IMR-90 (cell line): ENCODE measurements around the gene SPAG16. TPM values are rescaled to one million over a fixed set of nuclear protein-coding genes. Genes with fewer than 3 reads are reported as not detected.

Source experiments
- ATAC-seq: fragments of 200-7000 bp; cut with Tn5 transposase; 2 replicates; pipeline ENCODE4 v1.9.1; 2020; ENCODE audit warnings: low read depth, mild to moderate bottlenecking, moderate library complexity
- BruUV-seq: library from RNA; stranded (reverse); fragments of 400-500 nt; replicated peaks from 2 replicates; lab custom pipeline; 2021; lab: Mats Ljungman, UMichigan
- CTCF ChIA-PET: fragments of 300-600 bp; formaldehyde crosslinking; extraction: SDS; loops from one replicate; lab custom pipeline; 2021; ENCODE audit warnings: antibody characterized with exemption; lab: Yijun Ruan, JAX
- POLR2A ChIA-PET: fragments of 300-600 bp; sonication (Branson Sonifier 250); formaldehyde crosslinking; loops from one replicate; lab custom pipeline; 2022; ENCODE audit warnings: antibody characterized with exemption; ENCODE audit not compliant: unreplicated experiment; lab: Charles Lee
- DNase-seq: peaks from one replicate; pipeline ENCODE4 v3.0.0; 2013
- H2AFZ ChIP-seq: replicated peaks from 2 replicates; pipeline ENCODE3; 2013; ENCODE audit warnings: low read length, mild to moderate bottlenecking; ENCODE audit not compliant: poor library complexity
- H2AK5ac ChIP-seq: 2 replicates; pipeline ENCODE4 v1.6.1; 2013; ENCODE audit warnings: low read depth, low read length, inconsistent platforms
- H2AK9ac ChIP-seq: replicated peaks from 2 replicates; pipeline ENCODE3; 2013; ENCODE audit warnings: mild to moderate bottlenecking, low read depth, low read length, moderate library complexity; ENCODE audit not compliant: poor library complexity
- H2BK120ac ChIP-seq: 2 replicates; pipeline ENCODE4 v1.6.1; 2013; ENCODE audit warnings: low read depth, low read length, inconsistent platforms
- H2BK15ac ChIP-seq: 3 replicates; pipeline ENCODE4 v1.6.1; 2013; ENCODE audit warnings: low read depth, low read length, inconsistent platforms
- H2BK20ac ChIP-seq: 2 replicates; pipeline ENCODE4 v1.6.1; 2013; ENCODE audit warnings: low read depth, mild to moderate bottlenecking, inconsistent platforms, low read length, moderate library complexity
- H2BK5ac ChIP-seq: 2 replicates; pipeline ENCODE4 v1.6.1; 2013; ENCODE audit warnings: mild to moderate bottlenecking, low read depth, low read length, inconsistent platforms; ENCODE audit not compliant: poor library complexity, severe bottlenecking
- H3K14ac ChIP-seq: replicated peaks from 2 replicates; pipeline ENCODE4 v1.6.1; 2013; ENCODE audit warnings: low read depth, low read length, inconsistent platforms
- H3K18ac ChIP-seq: 2 replicates; pipeline ENCODE4 v1.6.1; 2013; ENCODE audit warnings: low read depth, low read length, control low read depth
- H3K23ac ChIP-seq: 2 replicates; pipeline ENCODE4 v1.6.1; 2013; ENCODE audit warnings: low read depth, low read length, inconsistent platforms
- H3K27ac ChIP-seq: 2 replicates; pipeline ENCODE4 v1.5.1; 2013; ENCODE audit warnings: mild to moderate bottlenecking, control low read depth, low read length; ENCODE audit not compliant: insufficient read depth
- H3K27me3 ChIP-seq: 2 replicates; pipeline ENCODE4 v1.6.1; 2013; ENCODE audit warnings: low read length; ENCODE audit not compliant: control insufficient read depth, insufficient read depth
- H3K36me3 ChIP-seq: 2 replicates; pipeline ENCODE4 v1.6.1; 2013; ENCODE audit warnings: low read length, mixed read lengths; ENCODE audit not compliant: control insufficient read depth, insufficient read depth
- H3K4ac ChIP-seq: 2 replicates; pipeline ENCODE4 v1.6.1; 2013; ENCODE audit warnings: low read depth, low read length, inconsistent platforms
- H3K4me1 ChIP-seq: 2 replicates; pipeline ENCODE4 v1.6.1; 2013; ENCODE audit warnings: low read length, mixed read lengths; ENCODE audit not compliant: control insufficient read depth, insufficient read depth
- H3K4me2 ChIP-seq: 2 replicates; pipeline ENCODE4 v1.6.1; 2013; ENCODE audit warnings: low read depth, mild to moderate bottlenecking, control low read depth, low read length, moderate library complexity
- H3K4me3 ChIP-seq: 2 replicates; pipeline ENCODE4 v1.5.1; 2013; ENCODE audit warnings: low read depth, mild to moderate bottlenecking, control low read depth, low read length, moderate library complexity; ENCODE audit not compliant: insufficient read depth
- H3K56ac ChIP-seq: 2 replicates; pipeline ENCODE4 v1.6.1; 2013; ENCODE audit warnings: low read length, inconsistent platforms; ENCODE audit not compliant: insufficient read depth; ENCODE audit errors: extremely low read depth
- H3K79me1 ChIP-seq, 2 experiments: 2 replicates each; pipeline ENCODE4 v1.6.1; 2013; ENCODE audit warnings: low read length in 2 of 2, inconsistent platforms in 1 of 2, low read depth in 1 of 2
- H3K9ac ChIP-seq: 2 replicates; pipeline ENCODE4 v1.6.1; 2013; ENCODE audit warnings: low read depth, low read length, control low read depth
- H3K9me1 ChIP-seq: 2 replicates; pipeline ENCODE4 v1.6.1; 2013; ENCODE audit warnings: low read length, inconsistent platforms; ENCODE audit not compliant: insufficient read depth
- H3K9me3 ChIP-seq: 2 replicates; pipeline ENCODE4 v1.6.1; 2013; ENCODE audit warnings: low read length; ENCODE audit not compliant: control insufficient read depth, insufficient read depth
- H4K20me1 ChIP-seq: 2 replicates; pipeline ENCODE4 v1.6.1; 2013; ENCODE audit warnings: low read length, inconsistent platforms; ENCODE audit not compliant: insufficient read depth
- H4K5ac ChIP-seq: 2 replicates; pipeline ENCODE4 v1.6.1; 2013; ENCODE audit warnings: mild to moderate bottlenecking, low read depth, low read length, control low read depth
- H4K8ac ChIP-seq, 2 experiments: 2 replicates each; pipeline ENCODE4 v1.6.1; 2013; ENCODE audit warnings: low read depth in 2 of 2, low read length in 2 of 2, control low read depth in 1 of 2, inconsistent platforms in 1 of 2
- H4K91ac ChIP-seq: 2 replicates; pipeline ENCODE4 v1.6.1; 2013; ENCODE audit warnings: low read depth, low read length, inconsistent platforms; ENCODE audit not compliant: insufficient read depth
- BHLHE40 ChIP-seq: fragments of 150-350 bp; IDR thresholded peaks from 2 replicates; pipeline ENCODE4 v1.6.1; 2016; ENCODE audit warnings: mild to moderate bottlenecking, low read depth, low read length
- CTCF ChIP-seq: conservative IDR thresholded peaks from 2 replicates; pipeline ENCODE4 v1.5.1; 2012; ENCODE audit warnings: mild to moderate bottlenecking, low read depth, low read length, improper control_type of control experiment
- FOS ChIP-seq: fragments of 150-350 bp; IDR thresholded peaks from 2 replicates; pipeline ENCODE4 v1.6.1; 2016; ENCODE audit warnings: low read depth, low read length
- MAZ ChIP-seq: IDR thresholded peaks from 2 replicates; pipeline ENCODE4 v1.6.1; 2012; ENCODE audit warnings: low read depth, mild to moderate bottlenecking, low read length, improper control_type of control experiment, moderate library complexity, borderline replicate concordance
- MXI1 ChIP-seq: IDR thresholded peaks from 2 replicates; pipeline ENCODE4 v1.6.1; 2012; ENCODE audit warnings: low read depth, mild to moderate bottlenecking, low read length, moderate library complexity, borderline replicate concordance
- POLR2A ChIP-seq: IDR thresholded peaks from 2 replicates; pipeline ENCODE4 v1.6.1; 2012; ENCODE audit warnings: mild to moderate bottlenecking, low read depth, low read length
- RFX5 ChIP-seq: IDR thresholded peaks from 2 replicates; pipeline ENCODE4 v1.8.0; 2012; ENCODE audit warnings: low read depth, mild to moderate bottlenecking, low read length, moderate library complexity
- SMC3 ChIP-seq: fragments of 150-350 bp; IDR thresholded peaks from 2 replicates; pipeline ENCODE4 v1.6.1; 2016; ENCODE audit warnings: low read depth, mild to moderate bottlenecking, antibody characterized with exemption, low read length, moderate library complexity
- WGBS, 2 experiments: methylation state at CpG; one replicate each; pipeline versions ENCODE4 v1.1.5 to v1.1.7; 2013; ENCODE audit warnings: missing lambda C conversion rate in 2 of 2; ENCODE audit not compliant: insufficient read length in 1 of 2; ENCODE audit errors: extremely low coverage in 2 of 2; 5-methylcytosine and 5-hydroxymethylcytosine counted together
- dilution Hi-C: fragments of 300-500 bp; cut with HindIII; formaldehyde crosslinking; loops from one replicate; pipeline ENCODE4 v1.14.3; 2018; ENCODE audit warnings: low sequenced_read_pairs; ENCODE audit not compliant: unreplicated experiment
- in situ Hi-C: fragments of 300-500 bp; cut with MboI; formaldehyde crosslinking; loops from 3 replicates; pipeline ENCODE4 v1.14.3; 2019; ENCODE audit warnings: low sequenced_read_pairs, inconsistent platforms, mixed read lengths
- intact Hi-C: fragments of 100-400 bp; cut with micrococcal nuclease; formaldehyde crosslinking; loops from 2 replicates; pipeline ENCODE4 v1.10.0; 2022
- polyA plus RNA-seq, 3 experiments: library from polyadenylated mRNA; depleted of rRNA; stranded (reverse); fragments of >200 nt; gene quantifications; 2 replicates each; pipeline ENCODE4 v1.2.3, GENCODE V29; 2012; ENCODE audit warnings: low replicate concordance in 1 of 3
- total RNA-seq: library from RNA; depleted of rRNA; stranded (reverse); fragments of >200 nt; gene quantifications from 2 replicates; pipeline ENCODE4 v1.2.3, GENCODE V29; 2012

Gene SPAG16
- total and polyA plus RNA-seq, 2 of the 4 experiments (the other 2 are of a cell fraction) = 7.3 to 13.5 TPM

GRCh38 chr2:214242797-214243196 is 958.5 kb downstream of the SPAG16 start:
- Histone ChIP-seq H2AK9ac (no peak overlapping the region), H3K79me1 (no peaks in the 10 kb centered on the region), H2BK5ac (no peak overlapping the region), H3K56ac (no peak overlapping the region), H2BK15ac (no peak overlapping the region), H3K27me3 (no peaks in the 10 kb centered on the region), H3K4ac (no peak overlapping the region), H3K4me1 (no peaks in the 10 kb centered on the region), H4K91ac (no peak overlapping the region), H3K9ac (no peak overlapping the region), H2AFZ (no peak overlapping the region), H2BK120ac (no peak overlapping the region), H3K36me3 (no peaks in the 10 kb centered on the region), H3K14ac (no peak overlapping the region), H3K4me3 (no peak overlapping the region), H4K20me1 (no peaks in the 10 kb centered on the region), H2BK20ac (no peak overlapping the region), H3K9me1 (no peaks in the 10 kb centered on the region), H3K23ac (no peak overlapping the region), H3K4me2 (no peak overlapping the region), H3K9me3 (no peaks in the 10 kb centered on the region), H3K27ac (no peak overlapping the region), H4K8ac (no peak overlapping the region), H4K5ac (no peak overlapping the region), H2AK5ac (no peak overlapping the region), H3K18ac (no peak overlapping the region)
- intact Hi-C loops = no loop called here
- dilution Hi-C loops = no loop called here
- ChIA-PET CTCF (no interaction called here), POLR2A (no interaction called here)
- in situ Hi-C loops = no loop called here
- no peak for TF ChIP-seq MAZ
- no peak for TF ChIP-seq SMC3
- no peak for TF ChIP-seq CTCF
- TF ChIP-seq FOS = no peak
- no peak for TF ChIP-seq BHLHE40
- no peak for TF ChIP-seq POLR2A
- TF ChIP-seq MXI1 = no peak
- no peak for TF ChIP-seq RFX5
- peak; percentile 3 for DNase-seq
- WGBS, 2 experiments = no CpG with 5 or more reads among the region's 1 CpG
- ATAC-seq = no peak
- BruUV-seq = no TSS peak
